Activated naive CD8-positive, alpha-beta T cell (primary cell): Measurements from ENCODE around the gene MELTF.
A peak's percentile ranks its signal among the peaks of the same experiment; 100 is the strongest.
"Not testable (repeated sequence)": the region's sequence is repeated elsewhere in the genome, so short reads cannot be mapped to it uniquely, and the experiment has no call there.

Experiments used
- H3K27ac Mint-ChIP-seq: one replicate; pipeline ENCODE4 v1.8.0; 2021; ENCODE audit warnings: mixed read lengths
- H3K27me3 Mint-ChIP-seq: one replicate; pipeline ENCODE4 v1.8.0; 2021; ENCODE audit warnings: mixed read lengths
- H3K36me3 Mint-ChIP-seq: one replicate; pipeline ENCODE4 v1.8.0; 2021; ENCODE audit warnings: mixed read lengths
- H3K4me1 Mint-ChIP-seq: one replicate; pipeline ENCODE4 v1.8.0; 2021; ENCODE audit warnings: low read depth, mixed read lengths
- H3K4me3 Mint-ChIP-seq: one replicate; pipeline ENCODE4 v1.8.0; 2021; ENCODE audit warnings: mild to moderate bottlenecking, mixed read lengths
- H3K9me3 Mint-ChIP-seq: one replicate; pipeline ENCODE4 v1.8.0; 2021; ENCODE audit warnings: low read depth, mixed read lengths

MELTF gene

GRCh38 chr3:197029511-197030167 lies at the start of gene MELTF:
MELTF (minus strand) TSS chr3:197029817; CDS start chr3:197029702, 115 bp downstream.
- H3K27ac Mint-ChIP-seq: no peak within 1 kb of the TSS
- H3K4me1 Mint-ChIP-seq: no peaks in the 10 kb centered on the region
- H3K9me3 Mint-ChIP-seq: no peaks in the 10 kb centered on the region
- no peaks in the 10 kb centered on the region for H3K36me3 Mint-ChIP-seq
- H3K27me3 Mint-ChIP-seq: no peaks in the 10 kb centered on the region
- peak within 1 kb of the TSS; percentile 73 for H3K4me3 Mint-ChIP-seq

DNA sequence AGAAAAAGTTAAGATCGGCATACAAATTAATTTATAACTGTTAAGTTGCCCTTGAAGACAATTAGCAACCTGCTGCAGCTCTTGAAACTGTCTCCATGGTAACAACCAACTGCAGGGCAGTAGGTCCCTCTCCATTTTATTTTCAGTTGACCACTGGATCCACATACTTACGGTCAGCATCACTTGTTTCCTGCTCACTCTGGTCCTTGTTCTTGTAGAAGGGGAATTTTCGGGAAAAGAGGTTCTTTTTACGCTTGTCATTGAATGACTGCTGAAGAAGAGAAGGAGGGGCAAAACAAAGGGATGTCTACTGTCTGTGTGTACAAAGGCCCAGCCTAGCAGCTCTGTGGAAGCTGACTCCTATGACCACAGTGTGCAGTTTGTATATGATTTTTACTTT lies 46.8 kb upstream of the MELTF start:
- Mint-ChIP-seq H3K4me1 (no peaks in the 10 kb centered on the region), H3K36me3 (peaks cover 4% of the 10 kb centered on the region), H3K27ac (no peak overlapping the region), H3K9me3 (no peaks in the 10 kb centered on the region), H3K27me3 (no peaks in the 10 kb centered on the region), H3K4me3 (no peak overlapping the region)

- H3K4me1 Mint-ChIP-seq: no peaks in the 10 kb centered on the region
- no peaks in the 10 kb centered on the region for H3K27me3 Mint-ChIP-seq
- peaks cover 6% of the 10 kb centered on the region for H3K36me3 Mint-ChIP-seq
- H3K27ac Mint-ChIP-seq: no peak overlapping the region
- H3K9me3 Mint-ChIP-seq: no peaks in the 10 kb centered on the region
- H3K4me3 Mint-ChIP-seq: no peak overlapping the region
Measured at GRCh38 chr3:197068077-197068476, 38.5 kb upstream of the MELTF start.

DNA sequence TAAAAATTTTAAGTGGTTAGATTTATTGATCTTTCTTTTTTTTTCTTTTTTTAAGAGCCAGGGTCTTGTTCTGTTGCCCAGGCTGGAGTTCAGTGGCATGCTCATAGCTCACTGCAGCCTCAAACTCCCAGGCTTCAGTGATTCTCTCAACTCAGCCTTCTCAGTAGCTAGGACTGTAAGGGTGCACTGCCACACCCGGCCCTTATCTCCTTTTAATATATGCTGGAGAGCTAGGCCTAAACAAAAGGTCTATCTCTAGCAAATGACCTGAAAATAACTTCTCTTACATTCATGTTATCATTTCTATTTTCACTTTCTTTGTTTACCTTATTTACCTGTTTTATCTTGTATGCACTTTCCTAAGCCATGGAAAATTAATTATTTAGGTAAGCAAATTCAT lies 35.2 kb upstream of the MELTF start:
- no peaks in the 10 kb centered on the region for H3K9me3 Mint-ChIP-seq
- H3K4me3 Mint-ChIP-seq: no peak overlapping the region
- H3K27ac Mint-ChIP-seq: no peak overlapping the region
- H3K36me3 Mint-ChIP-seq: peaks cover 6% of the 10 kb centered on the region
- H3K27me3 Mint-ChIP-seq: no peaks in the 10 kb centered on the region
- H3K4me1 Mint-ChIP-seq: no peaks in the 10 kb centered on the region

DNA sequence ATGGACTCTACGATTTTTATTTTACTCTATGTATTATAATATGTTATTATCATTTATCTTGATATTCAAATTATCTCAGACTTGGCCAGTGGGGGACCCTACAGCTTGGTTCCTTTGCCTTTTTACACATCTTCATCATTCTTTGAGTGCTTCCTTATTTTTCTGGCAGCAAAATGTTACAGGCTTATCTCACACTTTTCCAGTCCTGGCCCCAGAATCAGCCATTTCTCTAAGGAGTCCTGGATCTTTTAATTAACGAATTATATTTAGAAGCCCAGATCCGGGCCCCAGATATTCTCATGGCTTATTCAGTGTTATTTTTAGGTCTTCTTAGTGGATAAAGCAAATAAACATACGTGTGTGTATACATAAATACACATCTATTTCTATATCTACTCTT lies 32.8 kb upstream of the MELTF start:
- no peaks in the 10 kb centered on the region for H3K4me1 Mint-ChIP-seq
- H3K36me3 Mint-ChIP-seq: peaks cover 13% of the 10 kb centered on the region
- H3K4me3 Mint-ChIP-seq: no peak overlapping the region
- no peaks in the 10 kb centered on the region for H3K27me3 Mint-ChIP-seq
- no peaks in the 10 kb centered on the region for H3K9me3 Mint-ChIP-seq
- H3K27ac Mint-ChIP-seq: no peak overlapping the region

DNA sequence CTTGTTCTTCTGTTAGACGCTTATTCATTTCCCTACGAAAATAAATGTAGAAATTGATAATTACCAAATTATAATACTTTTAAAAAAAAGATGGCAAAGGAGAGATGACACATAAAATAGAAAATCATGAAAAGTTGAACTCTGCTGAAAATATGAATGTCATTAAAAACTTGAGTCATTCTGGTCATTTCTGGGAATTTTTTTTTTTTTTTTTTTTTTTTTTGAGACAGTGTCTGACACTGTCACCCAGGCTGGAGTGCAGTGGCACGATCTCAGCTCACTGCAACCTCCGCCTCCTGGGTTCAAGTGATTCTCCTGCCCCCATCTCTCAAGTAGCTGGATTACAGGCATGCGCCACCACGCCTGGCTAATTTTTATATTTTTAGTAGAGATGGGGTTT lies 22.0 kb upstream of the MELTF start:
- not testable (repeated sequence) for H3K36me3 Mint-ChIP-seq, H3K9me3 Mint-ChIP-seq, H3K27me3 Mint-ChIP-seq, H3K4me3 Mint-ChIP-seq, H3K27ac Mint-ChIP-seq, H3K4me1 Mint-ChIP-seq

DNA sequence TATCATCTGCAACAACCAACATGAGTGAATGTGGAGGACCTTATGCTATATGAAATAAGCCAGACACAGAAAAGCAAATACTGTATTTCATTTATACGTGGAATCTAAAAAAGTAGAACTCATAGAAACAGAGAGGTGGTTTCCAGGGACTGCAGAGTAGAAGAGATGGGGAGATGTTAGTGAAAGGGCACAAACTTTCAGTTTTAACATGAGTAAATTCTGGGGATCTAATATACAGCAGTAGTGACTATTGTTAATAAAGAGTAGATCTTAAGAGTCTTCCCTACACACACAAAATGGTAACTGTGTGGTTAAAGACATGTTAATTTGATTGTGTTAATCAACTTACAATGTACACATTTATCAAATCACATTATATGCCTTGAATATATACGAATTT lies 20.9 kb upstream of the MELTF start:
- no peaks in the 10 kb centered on the region for H3K4me1 Mint-ChIP-seq
- peaks cover 2% of the 10 kb centered on the region for H3K36me3 Mint-ChIP-seq
- no peaks in the 10 kb centered on the region for H3K27me3 Mint-ChIP-seq

GRCh38 chr3:197042539-197042938 lies 12.9 kb upstream of the MELTF start:
- H3K36me3 Mint-ChIP-seq: no peaks in the 10 kb centered on the region
- H3K4me1 Mint-ChIP-seq: no peaks in the 10 kb centered on the region
- H3K9me3 Mint-ChIP-seq: no peaks in the 10 kb centered on the region
- no peaks in the 10 kb centered on the region for H3K27me3 Mint-ChIP-seq
- no peak overlapping the region for H3K27ac Mint-ChIP-seq
- no peak overlapping the region for H3K4me3 Mint-ChIP-seq

More for the DNA sequence above, 20.9 kb upstream of the MELTF start:
- H3K4me3 Mint-ChIP-seq: no peak overlapping the region
- no peaks in the 10 kb centered on the region for H3K9me3 Mint-ChIP-seq
- no peak overlapping the region for H3K27ac Mint-ChIP-seq

DNA sequence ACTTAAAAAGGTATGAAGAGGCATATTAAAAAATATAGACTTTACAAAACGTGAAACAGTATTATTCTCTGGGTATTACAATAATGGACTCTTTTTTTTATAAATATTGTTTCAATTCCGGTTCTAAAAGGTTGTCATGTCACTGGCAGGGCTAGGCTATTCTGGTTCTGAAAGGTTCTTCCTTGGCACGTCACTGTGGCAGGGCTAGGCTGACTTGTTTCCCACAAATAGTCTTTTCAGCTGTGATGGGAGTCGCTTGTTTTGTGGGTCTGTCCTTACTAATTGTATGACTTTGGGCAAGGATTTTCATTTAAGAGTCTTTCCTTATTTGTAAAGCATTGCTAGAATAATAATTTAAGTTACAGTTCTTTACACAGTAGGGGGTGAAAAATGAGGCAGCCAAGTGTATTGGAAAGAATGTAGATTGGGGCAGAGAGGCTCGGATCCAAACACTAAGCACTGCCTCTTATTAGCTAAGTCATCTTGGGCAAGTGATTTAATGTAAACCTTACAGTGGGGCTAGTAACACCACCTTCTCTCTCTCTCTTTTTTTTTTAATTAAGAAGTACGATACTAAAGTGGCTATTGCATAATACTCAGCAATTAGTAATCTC lies 12.4 kb upstream of the MELTF start:
- no peaks in the 10 kb centered on the region for H3K9me3 Mint-ChIP-seq
- no peak overlapping the region for H3K27ac Mint-ChIP-seq
- no peaks in the 10 kb centered on the region for H3K36me3 Mint-ChIP-seq
- no peaks in the 10 kb centered on the region for H3K4me1 Mint-ChIP-seq
- H3K4me3 Mint-ChIP-seq: no peak overlapping the region
- H3K27me3 Mint-ChIP-seq: no peaks in the 10 kb centered on the region

- Mint-ChIP-seq H3K4me3 (no peak overlapping the region), H3K4me1 (peaks cover 4% of the 10 kb centered on the region), H3K36me3 (no peaks in the 10 kb centered on the region), H3K9me3 (no peaks in the 10 kb centered on the region), H3K27me3 (no peaks in the 10 kb centered on the region), H3K27ac (no peak overlapping the region)
Measured at GRCh38 chr3:197040658-197041057, 11.0 kb upstream of the MELTF start.

GRCh38 chr3:197038679-197039462 lies 9.3 kb upstream of the MELTF start:
- H3K27ac Mint-ChIP-seq: no peak overlapping the region
- peaks cover 2% of the 10 kb centered on the region for H3K27me3 Mint-ChIP-seq
- no peak overlapping the region for H3K4me3 Mint-ChIP-seq

DNA sequence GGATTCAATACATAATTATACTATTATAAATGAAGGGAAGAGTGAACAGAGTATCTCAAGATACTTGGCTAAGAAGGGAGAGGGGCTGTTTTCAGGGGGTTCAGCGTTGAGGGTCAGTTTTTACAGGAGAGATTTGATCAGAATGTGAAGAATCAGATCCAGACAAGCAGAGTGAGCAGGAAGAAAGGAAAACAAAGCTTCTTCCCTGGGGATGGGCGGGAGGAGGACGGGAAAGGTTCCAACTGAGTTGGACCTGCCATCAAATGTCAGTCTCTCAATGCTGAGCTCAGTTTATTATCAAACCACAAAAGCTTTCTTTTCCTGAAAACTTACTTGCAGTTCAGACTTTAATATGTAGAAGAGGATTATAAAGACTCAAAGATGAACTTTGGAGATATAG lies 6.0 kb upstream of the MELTF start:
- Mint-ChIP-seq H3K4me3 (no peak overlapping the region), H3K9me3 (no peaks in the 10 kb centered on the region), H3K36me3 (no peaks in the 10 kb centered on the region), H3K27ac (no peak overlapping the region), H3K4me1 (peaks cover 4% of the 10 kb centered on the region), H3K27me3 (peaks cover 2% of the 10 kb centered on the region)

More at GRCh38 chr3:197038679-197039462, 9.3 kb upstream of the MELTF start:
- Mint-ChIP-seq H3K4me1 (peaks cover 4% of the 10 kb centered on the region), H3K9me3 (no peaks in the 10 kb centered on the region), H3K36me3 (no peaks in the 10 kb centered on the region)

DNA sequence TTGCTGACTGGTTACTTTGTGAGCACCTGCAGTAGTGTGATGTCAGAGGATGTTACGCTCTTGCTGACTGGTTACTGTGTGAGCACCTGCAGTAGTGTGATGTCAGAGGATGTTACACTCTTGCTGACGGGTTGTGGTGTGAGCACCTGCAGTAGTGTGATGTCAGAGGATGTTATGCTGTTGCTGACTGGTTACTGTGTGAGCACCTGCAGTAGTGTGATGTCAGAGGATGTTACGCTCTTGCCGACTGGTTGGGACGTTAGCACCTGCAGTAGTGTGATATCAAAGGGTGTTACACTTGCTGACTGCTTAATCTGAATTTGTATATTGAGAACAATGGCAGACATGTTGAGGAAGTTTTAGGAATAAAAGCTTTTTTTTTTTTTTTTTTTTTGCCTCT lies 5.2 kb upstream of the MELTF start:
- H3K36me3 Mint-ChIP-seq, H3K9me3 Mint-ChIP-seq, H3K4me1 Mint-ChIP-seq, H3K27me3 Mint-ChIP-seq, H3K27ac Mint-ChIP-seq, H3K4me3 Mint-ChIP-seq: not testable (repeated sequence)

DNA sequence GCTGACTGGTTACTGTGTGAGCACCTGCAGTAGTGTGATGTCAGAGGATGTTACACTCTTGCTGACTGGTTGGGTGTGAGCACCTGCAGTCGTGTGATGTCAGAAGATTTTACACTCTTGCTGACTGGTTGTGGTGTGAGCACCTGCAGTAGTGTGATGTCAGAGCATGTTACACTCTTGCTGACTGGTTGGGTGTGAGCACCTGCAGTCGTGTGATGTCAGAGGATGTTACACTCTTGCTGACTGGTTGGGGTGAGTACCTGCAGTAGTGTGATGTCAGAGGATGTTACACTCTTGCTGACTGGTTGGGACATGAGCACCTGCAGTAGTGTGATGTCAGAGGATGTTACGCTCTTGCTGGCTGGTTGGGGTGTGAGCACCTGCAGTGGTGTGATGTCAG lies 4.1 kb upstream of the MELTF start:
- not testable (repeated sequence) for H3K9me3 Mint-ChIP-seq, H3K4me1 Mint-ChIP-seq, H3K27ac Mint-ChIP-seq, H3K36me3 Mint-ChIP-seq, H3K27me3 Mint-ChIP-seq, H3K4me3 Mint-ChIP-seq
